Prostate gland (tissue), 2 donors: Measurements from ENCODE around the gene PKP4.

ENCODE experiments used
- CTCF ChIP-seq, 4 experiments: fragments of 200-600 bp in 2 of 4; fragments of 450-650 bp in 2 of 4; sonication (generic) in 2 of 4; IDR thresholded peaks; 1 replicate in 3 of 4; 2 replicates in 1 of 4; pipeline ENCODE4 v1.5.1; 2016 to 2019; ENCODE audit warnings: antibody characterized with exemption in 4 of 4, mild to moderate bottlenecking in 2 of 4, moderate library complexity in 2 of 4
- POLR2A ChIP-seq: fragments of 450-650 bp; IDR thresholded peaks from one replicate; pipeline ENCODE4 v1.6.1; 2016; ENCODE audit warnings: antibody characterized with exemption, mild to moderate bottlenecking
- POLR2AphosphoS5 ChIP-seq: sonication (generic); formaldehyde crosslinking; IDR thresholded peaks from one replicate; pipeline ENCODE4 v1.6.1; 2017; ENCODE audit warnings: antibody characterized with exemption

- TF ChIP-seq CTCF (IDR thresholded peaks at IDR 0.05) (no peak), POLR2AphosphoS5 (no peak), POLR2A (no peak)
These were observed 162.2 kb downstream of the PKP4 start for GRCh38 chr2:158618891-158619490.
